PC-9 (cell line): ENCODE data around the gene IL1A.

ENCODE experiments used
- EZH2 ChIP-seq: fragments of 200-600 bp; sonication (generic); IDR thresholded peaks from 2 replicates; pipeline ENCODE4 v1.8.0; 2017; ENCODE audit warnings: antibody characterized with exemption, low read depth
- TF ChIP-seq, protein P1 (sequence below): fragments of 200-600 bp; sonication (generic); conservative IDR thresholded peaks from 2 replicates; pipeline ENCODE4 v1.6.1; 2017; ENCODE audit warnings: mixed run types, antibody characterized with exemption, mild to moderate bottlenecking, moderate library complexity

DNA sequence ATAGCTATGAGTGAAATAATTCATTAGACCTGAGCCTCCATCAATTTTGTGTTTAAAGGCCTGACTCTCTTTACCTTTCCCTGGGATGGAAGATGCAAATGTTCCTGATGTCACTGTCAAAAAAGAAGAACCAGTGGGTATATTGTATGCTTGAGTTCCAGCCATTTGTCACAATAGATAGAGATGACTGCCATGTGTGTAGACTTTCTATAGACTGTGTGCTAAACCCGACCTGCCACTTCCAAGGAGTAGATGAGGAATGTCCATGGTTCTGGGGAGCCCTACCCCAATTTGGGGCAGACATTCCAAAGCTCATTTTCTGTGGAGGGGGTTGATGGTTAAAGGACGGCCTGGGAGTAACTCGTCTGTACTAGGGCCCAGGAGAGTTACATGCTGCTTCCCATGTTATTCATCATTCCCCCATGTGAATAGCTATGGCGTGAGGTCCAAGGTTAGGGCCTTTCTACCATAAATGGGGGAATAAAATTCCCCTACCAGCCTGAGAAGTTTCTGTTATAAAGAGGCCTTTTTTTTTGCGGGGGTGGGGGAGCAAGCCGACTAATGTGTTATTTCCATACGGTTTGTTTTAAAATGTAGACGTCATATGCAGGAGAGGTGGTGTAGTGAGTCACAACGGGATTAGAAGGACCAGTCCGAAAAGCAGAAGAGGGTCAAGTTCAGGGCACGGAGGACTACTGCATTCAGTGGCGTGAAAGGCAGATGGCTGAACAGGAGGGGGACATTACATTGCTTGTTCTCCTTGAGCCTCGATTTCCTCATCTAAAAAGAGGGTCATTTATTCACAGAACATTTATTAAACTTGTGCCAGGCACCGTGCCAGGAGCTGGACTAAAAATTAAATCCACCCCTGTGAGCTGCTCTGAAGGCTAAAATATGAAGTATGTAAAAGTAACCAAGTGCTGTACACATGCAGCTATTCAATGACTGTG is 28.3 kb upstream of the IL1A start:
- TF ChIP-seq, protein P1, sequence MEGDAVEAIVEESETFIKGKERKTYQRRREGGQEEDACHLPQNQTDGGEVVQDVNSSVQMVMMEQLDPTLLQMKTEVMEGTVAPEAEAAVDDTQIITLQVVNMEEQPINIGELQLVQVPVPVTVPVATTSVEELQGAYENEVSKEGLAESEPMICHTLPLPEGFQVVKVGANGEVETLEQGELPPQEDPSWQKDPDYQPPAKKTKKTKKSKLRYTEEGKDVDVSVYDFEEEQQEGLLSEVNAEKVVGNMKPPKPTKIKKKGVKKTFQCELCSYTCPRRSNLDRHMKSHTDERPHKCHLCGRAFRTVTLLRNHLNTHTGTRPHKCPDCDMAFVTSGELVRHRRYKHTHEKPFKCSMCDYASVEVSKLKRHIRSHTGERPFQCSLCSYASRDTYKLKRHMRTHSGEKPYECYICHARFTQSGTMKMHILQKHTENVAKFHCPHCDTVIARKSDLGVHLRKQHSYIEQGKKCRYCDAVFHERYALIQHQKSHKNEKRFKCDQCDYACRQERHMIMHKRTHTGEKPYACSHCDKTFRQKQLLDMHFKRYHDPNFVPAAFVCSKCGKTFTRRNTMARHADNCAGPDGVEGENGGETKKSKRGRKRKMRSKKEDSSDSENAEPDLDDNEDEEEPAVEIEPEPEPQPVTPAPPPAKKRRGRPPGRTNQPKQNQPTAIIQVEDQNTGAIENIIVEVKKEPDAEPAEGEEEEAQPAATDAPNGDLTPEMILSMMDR = no peak
- no peak for TF ChIP-seq EZH2
